Testis (tissue), 2 donors: ENCODE measurements around the gene C1orf56.

Source experiments
- POLR2A ChIP-seq: fragments of 450-650 bp; IDR thresholded peaks from one replicate; pipeline ENCODE4 v1.6.1; 2017; ENCODE audit warnings: antibody characterized with exemption, mild to moderate bottlenecking, moderate library complexity
- TF ChIP-seq, protein P1 (sequence below), 3 experiments: fragments of 450-650 bp in 2 of 3; fragments of 200-600 bp in 1 of 3; sonication (generic) in 1 of 3; IDR thresholded peaks; one replicate each; pipeline ENCODE4 v1.5.1; 2016 to 2019; ENCODE audit warnings: antibody characterized with exemption in 3 of 3, mild to moderate bottlenecking in 2 of 3, moderate library complexity in 1 of 3

DNA sequence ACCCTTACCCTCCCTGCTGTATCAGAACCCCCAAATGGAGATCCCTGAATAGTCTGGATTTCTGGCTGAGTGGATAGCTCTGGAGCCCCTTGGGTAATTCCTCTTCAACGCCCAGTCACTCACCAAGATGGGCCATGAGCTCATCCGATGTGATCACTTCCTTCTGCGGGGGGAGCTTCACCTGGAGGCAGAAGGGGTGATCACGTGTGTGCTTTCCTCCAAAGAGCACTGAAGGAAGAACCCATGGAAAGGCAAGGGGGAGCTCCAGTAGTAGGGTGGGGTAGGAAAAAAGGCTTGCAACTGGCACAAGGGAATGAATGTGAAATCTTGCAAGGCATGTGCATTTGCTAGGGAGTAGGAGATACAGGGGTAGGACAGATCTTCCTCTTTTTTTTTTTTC, 45.9 kb upstream of the C1orf56 start:
- TF ChIP-seq, protein P1, sequence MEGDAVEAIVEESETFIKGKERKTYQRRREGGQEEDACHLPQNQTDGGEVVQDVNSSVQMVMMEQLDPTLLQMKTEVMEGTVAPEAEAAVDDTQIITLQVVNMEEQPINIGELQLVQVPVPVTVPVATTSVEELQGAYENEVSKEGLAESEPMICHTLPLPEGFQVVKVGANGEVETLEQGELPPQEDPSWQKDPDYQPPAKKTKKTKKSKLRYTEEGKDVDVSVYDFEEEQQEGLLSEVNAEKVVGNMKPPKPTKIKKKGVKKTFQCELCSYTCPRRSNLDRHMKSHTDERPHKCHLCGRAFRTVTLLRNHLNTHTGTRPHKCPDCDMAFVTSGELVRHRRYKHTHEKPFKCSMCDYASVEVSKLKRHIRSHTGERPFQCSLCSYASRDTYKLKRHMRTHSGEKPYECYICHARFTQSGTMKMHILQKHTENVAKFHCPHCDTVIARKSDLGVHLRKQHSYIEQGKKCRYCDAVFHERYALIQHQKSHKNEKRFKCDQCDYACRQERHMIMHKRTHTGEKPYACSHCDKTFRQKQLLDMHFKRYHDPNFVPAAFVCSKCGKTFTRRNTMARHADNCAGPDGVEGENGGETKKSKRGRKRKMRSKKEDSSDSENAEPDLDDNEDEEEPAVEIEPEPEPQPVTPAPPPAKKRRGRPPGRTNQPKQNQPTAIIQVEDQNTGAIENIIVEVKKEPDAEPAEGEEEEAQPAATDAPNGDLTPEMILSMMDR (IDR thresholded peaks at IDR 0.05): no peak
- TF ChIP-seq POLR2A: no peak
